Measurements from ENCODE around the gene NEK4.

The NEK4 gene

DNA sequence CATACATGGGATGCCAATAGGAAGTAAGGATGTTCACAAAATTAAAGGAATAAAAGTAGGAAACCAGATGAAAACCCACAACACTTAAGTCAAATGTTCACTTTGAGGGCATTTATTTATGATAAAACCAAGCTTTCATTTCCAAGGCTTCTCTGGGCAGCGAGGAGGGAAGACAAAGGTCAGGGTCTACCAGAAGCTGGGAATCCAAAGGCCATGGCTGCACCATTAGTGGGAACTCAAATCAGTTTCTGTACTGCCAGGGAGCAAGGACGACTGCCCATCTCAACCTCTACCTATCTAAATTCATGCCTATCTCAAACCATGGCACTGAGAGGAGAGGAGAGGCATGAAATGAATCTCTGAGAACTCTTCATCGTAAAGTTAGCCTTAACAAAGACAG, 107.6 kb downstream of the NEK4 start:
- no peak for DNase-seq (ENCODE audit: low spot score)

DNA sequence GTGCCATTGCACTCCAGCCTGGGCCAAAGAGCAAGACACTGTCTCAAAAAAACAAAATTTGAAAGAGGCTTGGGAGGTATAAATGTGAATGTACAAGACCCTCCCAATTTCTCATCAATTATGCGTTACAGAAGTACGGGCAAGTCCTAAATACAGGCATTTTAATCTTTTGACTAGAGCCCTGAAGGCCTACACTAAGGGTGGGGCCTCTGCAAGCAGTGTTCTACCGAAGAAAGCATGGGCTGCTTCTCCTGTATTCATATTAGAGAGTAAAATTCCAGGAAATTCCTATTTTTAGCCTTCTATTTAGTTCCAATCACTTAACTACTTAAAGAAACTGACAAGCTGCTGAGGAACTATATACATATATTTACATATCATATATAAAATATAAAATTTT, 110.7 kb downstream of the NEK4 start:
- DNase-seq (ENCODE audit: low spot score) = no peak

All from AG20443 (cell line).